Hepatocyte (in vitro differentiated cells): ENCODE measurements around the gene EIF1B.

Experiments
- EZH2 ChIP-seq: fragments of 200-600 bp; sonication (generic); IDR thresholded peaks from 2 replicates; pipeline ENCODE4 v1.6.1; 2016; ENCODE audit warnings: antibody characterized with exemption, mild to moderate bottlenecking, borderline replicate concordance
- EZH2phosphoT487 ChIP-seq: fragments of 200-600 bp; sonication (generic); IDR thresholded peaks from one replicate; pipeline ENCODE4 v1.6.1; 2018; ENCODE audit warnings: antibody characterized with exemption, mild to moderate bottlenecking, low read depth, moderate library complexity; ENCODE audit not compliant: unreplicated experiment, severe bottlenecking
- TF ChIP-seq, protein P1 (sequence below): fragments of 200-600 bp; sonication (generic); IDR thresholded peaks from 2 replicates; pipeline ENCODE4 v1.5.1; 2016; ENCODE audit warnings: antibody characterized with exemption, mild to moderate bottlenecking; ENCODE audit not compliant: poor library complexity

DNA sequence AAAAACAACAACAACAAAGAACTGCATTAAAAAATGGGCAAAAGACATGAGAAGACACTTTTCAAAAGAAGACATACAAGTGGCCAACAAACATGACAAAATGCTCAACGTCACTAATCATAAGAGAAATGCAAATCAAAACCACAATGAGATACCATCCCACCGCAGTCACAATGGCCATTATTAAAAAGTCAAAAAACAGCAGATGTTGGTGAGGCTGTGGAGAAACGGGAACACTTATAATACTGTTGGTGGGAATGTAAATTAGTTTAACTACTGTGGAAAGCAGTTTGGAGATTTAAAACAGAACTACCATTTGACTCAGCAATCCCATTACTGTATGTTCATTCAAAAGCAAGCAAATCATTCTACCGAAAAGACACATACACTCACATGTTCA lies 15.1 kb downstream of the EIF1B start:
- TF ChIP-seq, protein P1, sequence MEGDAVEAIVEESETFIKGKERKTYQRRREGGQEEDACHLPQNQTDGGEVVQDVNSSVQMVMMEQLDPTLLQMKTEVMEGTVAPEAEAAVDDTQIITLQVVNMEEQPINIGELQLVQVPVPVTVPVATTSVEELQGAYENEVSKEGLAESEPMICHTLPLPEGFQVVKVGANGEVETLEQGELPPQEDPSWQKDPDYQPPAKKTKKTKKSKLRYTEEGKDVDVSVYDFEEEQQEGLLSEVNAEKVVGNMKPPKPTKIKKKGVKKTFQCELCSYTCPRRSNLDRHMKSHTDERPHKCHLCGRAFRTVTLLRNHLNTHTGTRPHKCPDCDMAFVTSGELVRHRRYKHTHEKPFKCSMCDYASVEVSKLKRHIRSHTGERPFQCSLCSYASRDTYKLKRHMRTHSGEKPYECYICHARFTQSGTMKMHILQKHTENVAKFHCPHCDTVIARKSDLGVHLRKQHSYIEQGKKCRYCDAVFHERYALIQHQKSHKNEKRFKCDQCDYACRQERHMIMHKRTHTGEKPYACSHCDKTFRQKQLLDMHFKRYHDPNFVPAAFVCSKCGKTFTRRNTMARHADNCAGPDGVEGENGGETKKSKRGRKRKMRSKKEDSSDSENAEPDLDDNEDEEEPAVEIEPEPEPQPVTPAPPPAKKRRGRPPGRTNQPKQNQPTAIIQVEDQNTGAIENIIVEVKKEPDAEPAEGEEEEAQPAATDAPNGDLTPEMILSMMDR = no peak
- TF ChIP-seq EZH2 (no peak), EZH2phosphoT487 (no peak)
